ENCODE results near the gene LIMS1.
A peak's percentile ranks its signal among the peaks of the same experiment; 100 is the strongest.
"Not testable (repeated sequence)": the region's sequence is repeated elsewhere in the genome, so short reads cannot be mapped to it uniquely, and the experiment has no call there.

The LIMS1 gene

GRCh38 chr2:108552566-108552965, 18.3 kb downstream of the LIMS1 start:
- DNase-seq (ENCODE audit: low read depth), result no peak

GRCh38 chr2:108553209-108553919, 19.1 kb downstream of the LIMS1 start:
- DNase-seq (ENCODE audit: low read depth), result no peak

GRCh38 chr2:108554528-108554927, 20.3 kb downstream of the LIMS1 start:
- DNase-seq (ENCODE audit: low read depth), result no peak

GRCh38 chr2:108555572-108555971, 21.3 kb downstream of the LIMS1 start:
- DNase-seq (ENCODE audit: low read depth), result no peak

GRCh38 chr2:108556581-108556980, 22.3 kb downstream of the LIMS1 start:
- not testable (repeated sequence) for DNase-seq (ENCODE audit: low read depth)

GRCh38 chr2:108560241-108560811, 26.1 kb downstream of the LIMS1 start:
- DNase-seq (ENCODE audit: low read depth), result no peak

GRCh38 chr2:108560895-108561530, 26.7 kb downstream of the LIMS1 start:
- no peak for DNase-seq (ENCODE audit: low read depth)

GRCh38 chr2:108562274-108562673, 28.0 kb downstream of the LIMS1 start:
- no peak for DNase-seq (ENCODE audit: low read depth)

- no peak for DNase-seq (ENCODE audit: low read depth)
Observed at GRCh38 chr2:108564510-108564909, 30.2 kb downstream of the LIMS1 start.

GRCh38 chr2:108565778-108566375, 31.6 kb downstream of the LIMS1 start:
- DNase-seq (ENCODE audit: low read depth), result no peak

- DNase-seq (ENCODE audit: low read depth), result no peak
Observed at GRCh38 chr2:108570416-108570815, 36.1 kb downstream of the LIMS1 start.

- no peak for DNase-seq (ENCODE audit: low read depth)
Observed at GRCh38 chr2:108571286-108571685, 37.0 kb downstream of the LIMS1 start.

GRCh38 chr2:108573061-108573460, 38.8 kb downstream of the LIMS1 start:
- DNase-seq (ENCODE audit: low read depth), result no peak

- no peak for DNase-seq (ENCODE audit: low read depth)
Observed at GRCh38 chr2:108574332-108574731, 40.1 kb downstream of the LIMS1 start.

GRCh38 chr2:108575132-108575966, 41.1 kb downstream of the LIMS1 start:
- peak; percentile 70 for DNase-seq (ENCODE audit: low read depth)

- no peak for DNase-seq (ENCODE audit: low read depth)
Observed at GRCh38 chr2:108577099-108577498, 42.8 kb downstream of the LIMS1 start.

- no peak for DNase-seq (ENCODE audit: low read depth)
Observed at GRCh38 chr2:108579623-108580022, 45.4 kb downstream of the LIMS1 start.

GRCh38 chr2:108580050-108580449, 45.8 kb downstream of the LIMS1 start:
- DNase-seq (ENCODE audit: low read depth), result no peak

GRCh38 chr2:108583903-108584520, 49.7 kb downstream of the LIMS1 start:
- DNase-seq (ENCODE audit: low read depth), result no peak

GRCh38 chr2:108585436-108585835, 51.2 kb downstream of the LIMS1 start:
- no peak for DNase-seq (ENCODE audit: low read depth)

GRCh38 chr2:108586116-108586515, 51.8 kb downstream of the LIMS1 start:
- no peak for DNase-seq (ENCODE audit: low read depth)

GRCh38 chr2:108586631-108587030, 52.4 kb downstream of the LIMS1 start:
- no peak for DNase-seq (ENCODE audit: low read depth)

Data from GM04503 (cell line).